H9 (cell line): ENCODE data around the gene FZD2. TPM values are rescaled to one million over a fixed set of nuclear protein-coding genes. Genes with fewer than 3 reads are reported as not detected.

Source experiments
- DNase-seq: peaks from one replicate; pipeline ENCODE4 v3.0.0-alpha.2; 2017
- H2AFZ ChIP-seq: one replicate; pipeline ENCODE4 v1.6.1; 2013; ENCODE audit warnings: mild to moderate bottlenecking, low read length, control low read depth, moderate library complexity
- H2AK5ac ChIP-seq: 2 replicates; pipeline ENCODE4 v1.6.1; 2013; ENCODE audit warnings: low read length, control low read depth, mixed read lengths; ENCODE audit not compliant: insufficient read length
- H2BK120ac ChIP-seq: one replicate; pipeline ENCODE4 v1.6.1; 2013; ENCODE audit warnings: low read depth, mild to moderate bottlenecking, low read length, control low read depth, inconsistent platforms; ENCODE audit not compliant: poor library complexity, severe bottlenecking
- H2BK12ac ChIP-seq: 2 replicates; pipeline ENCODE4 v1.6.1; 2013; ENCODE audit warnings: low read length, control low read depth, mixed read lengths, low read depth; ENCODE audit not compliant: insufficient read length
- H2BK15ac ChIP-seq: 2 replicates; pipeline ENCODE4 v1.6.1; 2013; ENCODE audit warnings: low read depth, low read length, control low read depth
- H2BK20ac ChIP-seq: one replicate; pipeline ENCODE4 v1.6.1; 2013; ENCODE audit warnings: low read depth, mild to moderate bottlenecking, low read length, control low read depth, inconsistent platforms; ENCODE audit not compliant: poor library complexity, severe bottlenecking
- H2BK5ac ChIP-seq: 2 replicates; pipeline ENCODE4 v1.6.1; 2013; ENCODE audit warnings: low read length, control low read depth, mixed read lengths; ENCODE audit not compliant: insufficient read length
- H3K14ac ChIP-seq: 2 replicates; pipeline ENCODE4 v1.6.1; 2013; ENCODE audit warnings: low read length, control low read depth; ENCODE audit not compliant: insufficient read depth
- H3K18ac ChIP-seq: 2 replicates; pipeline ENCODE4 v1.6.1; 2013; ENCODE audit warnings: low read depth, mild to moderate bottlenecking, mixed read lengths, low read length, control low read depth; ENCODE audit not compliant: insufficient read length
- H3K23ac ChIP-seq: 2 replicates; pipeline ENCODE4 v1.6.1; 2013; ENCODE audit warnings: low read length, control low read depth, mixed read lengths, low read depth; ENCODE audit not compliant: insufficient read length
- H3K23me2 ChIP-seq: 2 replicates; pipeline ENCODE4 v1.6.1; 2013; ENCODE audit warnings: low read depth, mild to moderate bottlenecking, mixed read lengths, low read length, control low read depth; ENCODE audit not compliant: insufficient read length, poor library complexity, severe bottlenecking
- H3K27ac ChIP-seq: 2 replicates; pipeline ENCODE4 v1.5.1; 2013; ENCODE audit warnings: low read length, control low read depth, mixed read lengths, low read depth; ENCODE audit not compliant: insufficient read length
- H3K27me3 ChIP-seq: 2 replicates; pipeline ENCODE4 v1.6.1; 2013; ENCODE audit warnings: low read length, control low read depth, inconsistent platforms; ENCODE audit not compliant: insufficient read depth
- H3K4ac ChIP-seq: 2 replicates; pipeline ENCODE4 v1.6.1; 2013; ENCODE audit warnings: low read depth, mild to moderate bottlenecking, control low read depth, inconsistent platforms, low read length, moderate library complexity
- H3K4me1 ChIP-seq: 2 replicates; pipeline ENCODE4 v1.6.1; 2013; ENCODE audit warnings: low read length, control low read depth, inconsistent platforms; ENCODE audit not compliant: insufficient read depth
- H3K4me2 ChIP-seq: 2 replicates; pipeline ENCODE4 v1.6.1; 2013; ENCODE audit warnings: low read length, control low read depth, mixed read lengths; ENCODE audit not compliant: insufficient read length, insufficient read depth
- H3K56ac ChIP-seq: 2 replicates; pipeline ENCODE4 v1.6.1; 2013; ENCODE audit warnings: low read depth, mild to moderate bottlenecking, mixed read lengths, low read length, control low read depth; ENCODE audit not compliant: insufficient read length
- H3K79me1 ChIP-seq: 2 replicates; pipeline ENCODE4 v1.6.1; 2013; ENCODE audit warnings: low read depth, mild to moderate bottlenecking, moderate library complexity, low read length, control low read depth, inconsistent platforms; ENCODE audit not compliant: insufficient read depth, poor library complexity, severe bottlenecking
- H3K79me2 ChIP-seq: 2 replicates; pipeline ENCODE4 v1.6.1; 2013; ENCODE audit warnings: low read length, control low read depth, inconsistent platforms; ENCODE audit not compliant: insufficient read depth
- H3K9ac ChIP-seq: 2 replicates; pipeline ENCODE4 v1.6.1; 2013; ENCODE audit warnings: low read length, control low read depth, mixed read lengths; ENCODE audit not compliant: insufficient read length; ENCODE audit errors: extremely low read depth
- H3K9me3 ChIP-seq: one replicate; pipeline ENCODE4 v1.6.1; 2013; ENCODE audit warnings: low read depth, low read length, inconsistent platforms; ENCODE audit not compliant: control insufficient read depth
- H3T11ph ChIP-seq: one replicate; pipeline ENCODE4 v1.6.1; 2013; ENCODE audit warnings: mild to moderate bottlenecking, low read length, control low read depth, inconsistent platforms
- H4K20me1 ChIP-seq: one replicate; pipeline ENCODE4 v1.6.1; 2013; ENCODE audit not compliant: control insufficient read depth, insufficient read length, insufficient read depth
- H4K5ac ChIP-seq: 2 replicates; pipeline ENCODE4 v1.6.1; 2013; ENCODE audit warnings: low read depth, mild to moderate bottlenecking, mixed read lengths, low read length, control low read depth; ENCODE audit not compliant: insufficient read length
- H4K8ac ChIP-seq: replicated peaks from 2 replicates; pipeline ENCODE4 v1.6.1; 2013; ENCODE audit warnings: low read length, control low read depth, mixed read lengths, low read depth; ENCODE audit not compliant: insufficient read length
- H4K91ac ChIP-seq: 2 replicates; pipeline ENCODE4 v1.6.1; 2013; ENCODE audit warnings: low read depth, mild to moderate bottlenecking, moderate library complexity, mixed read lengths, low read length, control low read depth; ENCODE audit not compliant: insufficient read length
- H3K27ac Mint-ChIP-seq, 3 experiments: 2 replicates in 2 of 3; 3 replicates in 1 of 3; pipeline ENCODE4 v1.8.0; 2020 to 2021; ENCODE audit warnings: mixed read lengths in 3 of 3, mild to moderate bottlenecking in 1 of 3, moderate library complexity in 1 of 3
- H3K27me3 Mint-ChIP-seq: 2 replicates; pipeline ENCODE4 v1.8.0; 2021; ENCODE audit warnings: low read depth, mild to moderate bottlenecking, moderate library complexity, mixed read lengths
- H3K36me3 Mint-ChIP-seq, 3 experiments: 2 replicates in 2 of 3; 3 replicates in 1 of 3; pipeline ENCODE4 v1.8.0; 2020 to 2021; ENCODE audit warnings: low read depth in 3 of 3, mixed read lengths in 3 of 3; ENCODE audit not compliant: insufficient read depth in 1 of 3
- H3K4me1 Mint-ChIP-seq, 2 experiments: 2 replicates each; pipeline ENCODE4 v1.8.0; 2020; ENCODE audit warnings: mixed read lengths in 2 of 2
- H3K4me3 Mint-ChIP-seq, 2 experiments: 2 replicates in 1 of 2; 3 replicates in 1 of 2; pipeline ENCODE4 v1.8.0; 2020 to 2021; ENCODE audit warnings: mild to moderate bottlenecking in 2 of 2, mixed read lengths in 2 of 2, moderate library complexity in 1 of 2
- H3K9me3 Mint-ChIP-seq, 2 experiments: 2 replicates in 1 of 2; 3 replicates in 1 of 2; pipeline ENCODE4 v1.8.0; 2020; ENCODE audit warnings: mild to moderate bottlenecking in 2 of 2, mixed read lengths in 2 of 2, moderate library complexity in 1 of 2
- CTCF ChIP-seq: fragments of 200-600 bp; sonication (generic); conservative IDR thresholded peaks from 3 replicates; pipeline ENCODE4 v1.8.0; 2021; ENCODE audit warnings: antibody characterized with exemption, mild to moderate bottlenecking
- WGBS: extraction: QIAGEN DNeasy Blood & Tissue Kit; methylation state at CpG from one replicate; pipeline ENCODE4 v1.1.7; 2013; ENCODE audit warnings: missing lambda C conversion rate, low lambda C conversion rate, mixed read lengths; ENCODE audit not compliant: insufficient read length; ENCODE audit errors: extremely low coverage; 5-methylcytosine and 5-hydroxymethylcytosine counted together
- total RNA-seq: library from RNA; stranded (reverse); gene quantifications from 2 replicates; pipeline ENCODE4 v1.2.1, GENCODE V29; 2021

Gene FZD2
- total RNA-seq, 1 experiment from 2014 or later, result 18.2 TPM

GRCh38 chr17:44543213-44543904 is 13.9 kb upstream of the FZD2 start:
- no peaks in the 10 kb centered on the region for H3K79me2 ChIP-seq
- no peak overlapping the region for H3K27ac ChIP-seq
- H2BK120ac ChIP-seq, result no peak overlapping the region
- peaks cover 5 to 6% of the 10 kb centered on the region in 2 experiments for H3K9me3 Mint-ChIP-seq
- no peak overlapping the region for H4K91ac ChIP-seq
- peaks cover 21% of the 10 kb centered on the region for H3K4me1 ChIP-seq
- no peak overlapping the region for H3K4ac ChIP-seq
- H2BK20ac ChIP-seq, result no peak overlapping the region
- H3K56ac ChIP-seq, result no peak overlapping the region
- peaks cover 91% of the 10 kb centered on the region for H3K27me3 Mint-ChIP-seq
- H3K4me2 ChIP-seq, result peak overlapping the region; percentile 48
- peaks cover 12% of the 10 kb centered on the region for H3K23me2 ChIP-seq
- H3T11ph ChIP-seq, result no peak overlapping the region
- H2BK15ac ChIP-seq, result no peak overlapping the region
- no peak overlapping the region for H3K9ac ChIP-seq
- peak; percentile 95 for DNase-seq
- H4K20me1 ChIP-seq, result no peaks in the 10 kb centered on the region
- no CpG with 5 or more reads among the region's 5 CpGs for WGBS
- peak overlapping the region; percentile 84 to 99 (median 97) for H3K27ac Mint-ChIP-seq
- no peak overlapping the region for H4K5ac ChIP-seq
- peaks cover 83 to 90% of the 10 kb centered on the region in 2 experiments for H3K4me1 Mint-ChIP-seq
- H3K18ac ChIP-seq, result peak overlapping the region; percentile 52
- no peak overlapping the region for H3K14ac ChIP-seq
- H4K8ac ChIP-seq, result no peak overlapping the region
- no peak overlapping the region for H3K23ac ChIP-seq
- peak overlapping the region; percentile 49 to 75 for H3K4me3 Mint-ChIP-seq
- H3K79me1 ChIP-seq, result no peaks in the 10 kb centered on the region
- H2AK5ac ChIP-seq, result no peak overlapping the region
- H2AFZ ChIP-seq, result no peak overlapping the region
- peaks cover 0 to 6% (median 6%) of the 10 kb centered on the region in 3 experiments; a peak in 6 of 7 replicates for H3K36me3 Mint-ChIP-seq
- peaks cover 42% of the 10 kb centered on the region for H3K27me3 ChIP-seq
- no peak for TF ChIP-seq CTCF
- no peak overlapping the region for H2BK5ac ChIP-seq
- no peaks in the 10 kb centered on the region for H3K9me3 ChIP-seq
- peak overlapping the region; percentile 55 for H2BK12ac ChIP-seq
